Prostate gland (tissue), 2 donors: ENCODE data around the gene DOK4. TPM values are rescaled to one million over a fixed set of nuclear protein-coding genes. Genes with fewer than 3 reads are reported as not detected.
"Not testable (repeated sequence)": the region's sequence is repeated elsewhere in the genome, so short reads cannot be mapped to it uniquely, and the experiment has no call there.

Experiments
- DNase-seq: peaks from one replicate; pipeline ENCODE4 v3.0.0-alpha.2; 2019; ENCODE audit warnings: low spot score
- H3K27ac ChIP-seq, 2 donors: fragments of 200-600 bp; sonication (generic); 2 replicates each; pipeline ENCODE4 v1.5.1; 2017 to 2019
- H3K27me3 ChIP-seq: fragments of 200-600 bp; sonication (generic); replicated peaks from 2 replicates; pipeline ENCODE4 v1.5.1; 2019; ENCODE audit not compliant: insufficient read depth
- H3K36me3 ChIP-seq, 2 donors: fragments of 200-600 bp; sonication (generic); 1 replicate in 1 of 2; 2 replicates in 1 of 2; pipeline versions ENCODE4 v1.5.1 to v1.8.1; 2017 to 2019
- H3K4me1 ChIP-seq: fragments of 200-600 bp; sonication (generic); replicated peaks from 2 replicates; pipeline ENCODE4 v1.5.1; 2019
- H3K4me3 ChIP-seq, 2 donors: fragments of 200-600 bp; sonication (generic); 2 replicates each; pipeline ENCODE4 v1.5.1; 2017 to 2019
- H3K9me3 ChIP-seq: fragments of 200-600 bp; sonication (generic); 2 replicates; pipeline ENCODE4 v1.5.1; 2017
- CTCF ChIP-seq, 4 experiments: fragments of 200-600 bp in 2 of 4; fragments of 450-650 bp in 2 of 4; sonication (generic) in 2 of 4; IDR thresholded peaks; 1 replicate in 3 of 4; 2 replicates in 1 of 4; pipeline ENCODE4 v1.5.1; 2016 to 2019; ENCODE audit warnings: antibody characterized with exemption in 4 of 4, mild to moderate bottlenecking in 2 of 4, moderate library complexity in 2 of 4
- POLR2A ChIP-seq: fragments of 450-650 bp; IDR thresholded peaks from one replicate; pipeline ENCODE4 v1.6.1; 2016; ENCODE audit warnings: antibody characterized with exemption, mild to moderate bottlenecking
- POLR2AphosphoS5 ChIP-seq: sonication (generic); formaldehyde crosslinking; IDR thresholded peaks from one replicate; pipeline ENCODE4 v1.6.1; 2017; ENCODE audit warnings: antibody characterized with exemption
- WGBS: methylation state at CpG from one replicate; pipeline ENCODE4 v1.1.5; 2018; 5-methylcytosine and 5-hydroxymethylcytosine counted together
- intact Hi-C: fragments of 100-400 bp; cut with DNase I; formaldehyde crosslinking; loops from one replicate; pipeline ENCODE4 v1.14.2; 2022
- total RNA-seq, 2 donors: library from RNA; depleted of rRNA; stranded (reverse); fragments of >200 nt; gene quantifications; one replicate each; pipeline ENCODE4 v1.1.0, GENCODE V29; 2016

DOK4 gene
- total RNA-seq, 2 donors from 2014 or later: 26.3 to 55.4 TPM

- Histone ChIP-seq H3K36me3 (no peaks in the 10 kb centered on the region), H3K27ac (peak within 1 kb of the TSS; percentile 78 to 85), H3K4me1 (no peaks in the 10 kb centered on the region), H3K9me3 (no peaks in the 10 kb centered on the region), H3K4me3 (peak within 1 kb of the TSS; percentile 84 to 91), H3K27me3 (no peaks in the 10 kb centered on the region)
- DNase-seq: peak; percentile 95
- TF ChIP-seq CTCF (IDR thresholded peaks at IDR 0.05): peak in 2 of 4 experiments; percentile 27 to 33
- peak; percentile 95 for TF ChIP-seq POLR2AphosphoS5
- peak; percentile 75 for TF ChIP-seq POLR2A
- intact Hi-C loops: no loop called here
- WGBS: under 1% methylated on average over 35 of the region's 68 CpGs
Observed at GRCh38 chr16:57447186-57447962, 38.9 kb downstream of the DOK4 start, which contains the start of the genes CIAPIN1 and COQ9. Gene CIAPIN1, minus strand, starts transcription at chr16:57447385. Its CDS starts 6,457 bp downstream, at chr16:57440928. Gene COQ9, plus strand, starts transcription at chr16:57447479. Its CDS starts 27 bp downstream, at chr16:57447506.

DNA sequence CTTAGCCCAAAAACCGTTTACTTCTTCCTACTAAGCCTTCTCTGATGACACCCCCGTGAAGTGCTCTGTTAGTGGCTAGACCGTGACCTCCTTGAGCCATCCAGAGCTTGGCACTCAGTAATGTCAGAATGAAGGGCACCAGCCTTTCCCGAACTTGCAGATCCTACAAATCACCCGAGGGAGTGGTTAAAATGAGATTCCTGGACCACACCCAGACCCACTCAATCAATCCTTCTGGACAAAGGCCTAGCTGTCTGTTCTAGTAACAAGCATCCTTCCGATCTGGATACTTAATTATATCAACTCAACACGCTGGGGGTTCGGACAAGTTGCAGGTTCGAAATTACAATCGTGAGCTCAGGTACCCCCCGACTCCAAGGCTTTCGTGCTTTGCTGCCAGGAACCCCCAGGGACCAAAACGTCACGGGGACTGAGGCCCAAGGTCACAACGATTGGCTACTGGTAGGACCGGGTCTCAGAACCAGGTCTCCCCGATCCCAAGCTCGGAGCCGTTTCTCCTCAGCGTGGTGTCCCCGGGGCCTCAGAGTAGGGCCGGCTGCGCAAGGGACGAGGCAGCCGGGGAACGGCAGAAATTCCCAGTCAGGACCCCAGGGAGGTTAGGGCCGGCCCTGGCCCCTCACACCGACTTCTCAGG is 39.6 kb downstream of the DOK4 start:
- 6% methylated on average over 16 of the region's 28 CpGs for WGBS

DNA sequence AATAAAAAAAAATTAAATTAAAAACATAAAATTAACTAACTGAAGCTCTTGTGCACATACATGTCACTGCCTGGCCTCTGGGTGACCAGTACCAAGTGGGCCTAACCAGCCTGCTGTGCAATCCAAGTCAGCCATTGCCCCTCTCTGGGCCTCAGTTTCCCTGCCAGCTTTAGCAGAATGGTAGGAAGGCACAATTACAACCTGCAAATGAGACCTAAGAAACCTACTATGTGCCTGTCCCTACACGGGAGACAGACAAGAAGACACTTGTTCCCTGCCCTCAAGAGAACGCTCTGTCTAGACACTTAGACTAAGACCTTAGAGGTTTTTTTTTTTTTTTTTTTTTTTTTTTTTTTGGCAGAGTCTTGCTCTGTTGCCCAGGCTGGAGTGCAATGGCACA is 40.8 kb downstream of the DOK4 start:
- Histone ChIP-seq H3K27me3 (no peaks in the 10 kb centered on the region), H3K4me3 (no peak overlapping the region), H3K36me3 (no peaks in the 10 kb centered on the region), H3K4me1 (no peaks in the 10 kb centered on the region), H3K9me3 (no peaks in the 10 kb centered on the region), H3K27ac (no peak overlapping the region)
- TF ChIP-seq CTCF (IDR thresholded peaks at IDR 0.05) (no peak), POLR2A (no peak)
- 95% methylated on average over 2 of the region's 2 CpGs for WGBS
- no peak for DNase-seq
- intact Hi-C loops: no loop called here

More for the DNA sequence above, 39.6 kb downstream of the DOK4 start:
- peak overlapping the region; percentile 78 to 85 for H3K27ac ChIP-seq
- H3K36me3 ChIP-seq: no peaks in the 10 kb centered on the region
- no peak for DNase-seq
- no peaks in the 10 kb centered on the region for H3K4me1 ChIP-seq
- no peaks in the 10 kb centered on the region for H3K27me3 ChIP-seq
- peak overlapping the region; percentile 84 to 91 for H3K4me3 ChIP-seq
- TF ChIP-seq POLR2A (no peak), CTCF (IDR thresholded peaks at IDR 0.05) (no peak), POLR2AphosphoS5 (no peak)
- intact Hi-C loops: no loop called here
- no peaks in the 10 kb centered on the region for H3K9me3 ChIP-seq

- no peaks in the 10 kb centered on the region for H3K27me3 ChIP-seq
- H3K36me3 ChIP-seq: no peaks in the 10 kb centered on the region
- no peak overlapping the region for H3K4me3 ChIP-seq
- H3K9me3 ChIP-seq: no peaks in the 10 kb centered on the region
- 69% methylated on average over 3 of the region's 3 CpGs for WGBS
- intact Hi-C loops: no loop called here
- TF ChIP-seq CTCF (IDR thresholded peaks at IDR 0.05) (no peak), POLR2AphosphoS5 (no peak), POLR2A (no peak)
- no peak for DNase-seq
- no peaks in the 10 kb centered on the region for H3K4me1 ChIP-seq
- H3K27ac ChIP-seq: no peak overlapping the region
Observed at GRCh38 chr16:57444711-57445110, 41.6 kb downstream of the DOK4 start.

- not testable (repeated sequence) for H3K4me3 ChIP-seq, H3K36me3 ChIP-seq
- 96% methylated on average over 8 of the region's 8 CpGs for WGBS
Observed at GRCh38 chr16:57440551-57440950, 45.7 kb downstream of the DOK4 start.

GRCh38 chr16:57439947-57440346 is 46.3 kb downstream of the DOK4 start:
- DNase-seq, H3K4me1 ChIP-seq, H3K9me3 ChIP-seq, H3K36me3 ChIP-seq, H3K27ac ChIP-seq, H3K4me3 ChIP-seq, intact Hi-C loops, H3K27me3 ChIP-seq: not testable (repeated sequence)
- WGBS: 96% methylated on average over 8 of the region's 8 CpGs

More at GRCh38 chr16:57440551-57440950, 45.7 kb downstream of the DOK4 start:
- intact Hi-C loops, H3K9me3 ChIP-seq, DNase-seq, H3K4me1 ChIP-seq, H3K27ac ChIP-seq, H3K27me3 ChIP-seq: not testable (repeated sequence)
